BE2C (cell line): Measurements from ENCODE around the gene IFIT1.
"Not testable (repeated sequence)": the region's sequence is repeated elsewhere in the genome, so short reads cannot be mapped to it uniquely, and the experiment has no call there.

ENCODE experiments used
- DNase-seq: peaks from one replicate; pipeline ENCODE4 v3.0.0-alpha.2; 2020
- H3K27me3 ChIP-seq: fragments of 250-450 bp; sonication (Bioruptor Pico); 2 replicates; pipeline ENCODE4 v1.5.1; 2020; ENCODE audit warnings: mild to moderate bottlenecking
- H3K36me3 ChIP-seq: fragments of 250-450 bp; sonication (Bioruptor Pico); 2 replicates; pipeline ENCODE4 v1.5.1; 2020; ENCODE audit warnings: mild to moderate bottlenecking
- H3K4me1 ChIP-seq: fragments of 250-450 bp; sonication (Bioruptor Pico); 2 replicates; pipeline ENCODE4 v1.5.1; 2020
- H3K4me3 ChIP-seq: 2 replicates; pipeline ENCODE4 v1.5.1; 2011; ENCODE audit warnings: low read depth, low read length
- H3K9me3 ChIP-seq: fragments of 250-450 bp; sonication (Bioruptor Pico); 2 replicates; pipeline ENCODE4 v1.5.1; 2020
- TF ChIP-seq, protein P1 (sequence below): IDR thresholded peaks from 2 replicates; pipeline ENCODE4 v1.5.1; 2012; ENCODE audit warnings: mild to moderate bottlenecking, low read depth, low read length

The IFIT1 gene

DNA sequence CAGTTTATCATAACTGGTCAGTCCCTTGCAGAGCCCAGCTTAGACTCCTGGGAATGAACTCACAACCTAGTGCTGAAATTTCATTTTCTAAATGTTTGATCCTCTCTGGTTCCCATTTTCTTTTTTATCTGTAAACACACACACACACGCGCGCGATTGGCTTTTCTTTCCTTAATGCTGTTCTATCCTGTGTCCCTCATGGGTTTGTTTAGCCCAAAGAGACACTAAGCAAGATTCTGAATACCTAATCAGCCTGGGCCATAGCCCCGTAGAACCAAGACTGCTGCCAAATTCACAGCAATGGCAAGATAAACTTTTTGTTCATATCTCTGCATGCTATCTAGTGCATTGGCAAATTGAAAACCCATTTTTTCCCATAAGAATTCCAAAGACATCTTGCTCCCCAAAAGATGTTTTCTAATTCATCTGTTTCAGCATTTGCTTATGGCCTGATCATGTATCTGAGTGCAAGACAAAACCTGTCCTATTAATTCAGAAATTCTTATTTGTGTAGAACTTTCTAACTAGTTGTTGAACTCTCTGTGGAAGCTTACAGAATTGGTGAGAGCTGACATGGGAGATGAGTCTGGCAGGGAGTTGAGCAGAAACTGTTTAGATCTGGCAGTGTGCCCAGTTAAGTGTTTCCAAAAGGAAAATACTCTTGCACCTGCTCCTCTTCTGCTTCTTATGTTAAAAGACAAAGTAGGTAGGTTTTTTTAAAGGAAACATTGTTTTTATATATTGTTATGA, 1.8 kb upstream of the IFIT1 start:
- no peak for DNase-seq
- TF ChIP-seq, protein P1, sequence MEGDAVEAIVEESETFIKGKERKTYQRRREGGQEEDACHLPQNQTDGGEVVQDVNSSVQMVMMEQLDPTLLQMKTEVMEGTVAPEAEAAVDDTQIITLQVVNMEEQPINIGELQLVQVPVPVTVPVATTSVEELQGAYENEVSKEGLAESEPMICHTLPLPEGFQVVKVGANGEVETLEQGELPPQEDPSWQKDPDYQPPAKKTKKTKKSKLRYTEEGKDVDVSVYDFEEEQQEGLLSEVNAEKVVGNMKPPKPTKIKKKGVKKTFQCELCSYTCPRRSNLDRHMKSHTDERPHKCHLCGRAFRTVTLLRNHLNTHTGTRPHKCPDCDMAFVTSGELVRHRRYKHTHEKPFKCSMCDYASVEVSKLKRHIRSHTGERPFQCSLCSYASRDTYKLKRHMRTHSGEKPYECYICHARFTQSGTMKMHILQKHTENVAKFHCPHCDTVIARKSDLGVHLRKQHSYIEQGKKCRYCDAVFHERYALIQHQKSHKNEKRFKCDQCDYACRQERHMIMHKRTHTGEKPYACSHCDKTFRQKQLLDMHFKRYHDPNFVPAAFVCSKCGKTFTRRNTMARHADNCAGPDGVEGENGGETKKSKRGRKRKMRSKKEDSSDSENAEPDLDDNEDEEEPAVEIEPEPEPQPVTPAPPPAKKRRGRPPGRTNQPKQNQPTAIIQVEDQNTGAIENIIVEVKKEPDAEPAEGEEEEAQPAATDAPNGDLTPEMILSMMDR = no peak
- Histone ChIP-seq H3K4me3 (no peak overlapping the region), H3K9me3 (no peaks in the 10 kb centered on the region), H3K4me1 (peaks cover 2% of the 10 kb centered on the region; the same call in 1 of the 2 replicates), H3K36me3 (no peaks in the 10 kb centered on the region), H3K27me3 (no peaks in the 10 kb centered on the region)

DNA sequence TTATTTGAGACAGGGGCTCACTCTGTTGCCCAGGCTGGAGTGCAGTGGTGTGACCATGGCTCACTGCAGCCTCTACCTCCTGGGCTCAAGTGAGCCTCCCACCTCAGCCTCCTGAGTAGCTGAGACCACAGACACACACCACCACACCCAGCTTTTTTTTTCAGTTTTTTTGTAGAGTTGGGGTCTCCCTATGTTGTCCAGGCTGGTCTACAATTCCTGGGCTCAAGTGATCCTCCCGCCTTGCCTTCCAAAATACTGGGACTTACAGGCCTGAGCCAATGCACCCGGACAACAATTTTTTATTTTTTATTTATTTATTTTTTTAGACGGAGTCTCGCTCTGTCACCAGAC, 1.2 kb upstream of the IFIT1 start:
- H3K4me3 ChIP-seq, H3K36me3 ChIP-seq, DNase-seq, H3K9me3 ChIP-seq, H3K27me3 ChIP-seq, H3K4me1 ChIP-seq: not testable (repeated sequence)

DNA sequence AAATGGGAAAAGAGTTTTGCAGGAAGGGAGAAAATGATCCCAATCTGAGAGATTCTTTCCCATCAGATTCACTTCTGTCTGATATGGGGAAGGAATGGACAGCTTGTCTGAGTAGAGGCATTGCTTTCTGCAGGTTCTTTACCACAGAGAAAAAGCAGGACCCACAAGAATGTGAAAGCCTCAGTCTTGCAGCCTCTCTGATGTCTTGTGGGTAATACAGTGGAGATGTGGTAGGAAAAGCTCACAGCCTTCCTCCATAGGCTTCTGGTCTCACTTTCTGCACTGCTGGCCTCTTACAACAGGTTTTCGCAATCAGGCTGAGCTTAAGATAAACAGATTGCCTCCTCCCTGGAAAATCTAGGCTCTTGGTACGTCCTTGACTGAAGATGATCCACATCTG, 551 bp downstream of the IFIT1 start:
- Histone ChIP-seq H3K9me3 (no peaks in the 10 kb centered on the region), H3K27me3 (no peaks in the 10 kb centered on the region), H3K36me3 (no peaks in the 10 kb centered on the region), H3K4me1 (peaks cover 2% of the 10 kb centered on the region; the same call in 1 of the 2 replicates), H3K4me3 (peak overlapping the region; percentile 83)
- TF ChIP-seq, protein P1 = no peak
- no peak for DNase-seq

DNA sequence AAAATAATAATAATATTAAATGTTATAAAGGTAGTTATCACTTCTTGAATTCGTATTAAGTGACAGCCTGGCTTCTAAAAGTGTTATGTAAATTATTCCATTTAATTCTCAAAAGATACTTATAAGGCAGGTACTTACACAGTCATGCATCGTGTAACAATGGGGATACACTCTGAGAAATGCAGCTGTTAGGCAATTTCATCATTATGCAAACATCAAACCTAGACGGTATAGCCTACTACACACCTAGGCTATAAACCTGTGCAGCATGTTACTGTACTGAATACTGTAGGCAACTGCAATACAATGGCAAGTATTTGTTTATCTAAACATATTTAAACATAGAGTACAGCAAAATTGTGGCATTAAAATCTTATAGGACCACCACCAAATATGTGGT, 1.5 kb downstream of the IFIT1 start:
- DNase-seq = no peak
- H3K27me3 ChIP-seq = no peaks in the 10 kb centered on the region
- no peaks in the 10 kb centered on the region for H3K9me3 ChIP-seq
- H3K36me3 ChIP-seq = no peaks in the 10 kb centered on the region
- peaks cover 2% of the 10 kb centered on the region; the same call in 1 of the 2 replicates for H3K4me1 ChIP-seq
- TF ChIP-seq, protein P1 = no peak
- no peak overlapping the region for H3K4me3 ChIP-seq

DNA sequence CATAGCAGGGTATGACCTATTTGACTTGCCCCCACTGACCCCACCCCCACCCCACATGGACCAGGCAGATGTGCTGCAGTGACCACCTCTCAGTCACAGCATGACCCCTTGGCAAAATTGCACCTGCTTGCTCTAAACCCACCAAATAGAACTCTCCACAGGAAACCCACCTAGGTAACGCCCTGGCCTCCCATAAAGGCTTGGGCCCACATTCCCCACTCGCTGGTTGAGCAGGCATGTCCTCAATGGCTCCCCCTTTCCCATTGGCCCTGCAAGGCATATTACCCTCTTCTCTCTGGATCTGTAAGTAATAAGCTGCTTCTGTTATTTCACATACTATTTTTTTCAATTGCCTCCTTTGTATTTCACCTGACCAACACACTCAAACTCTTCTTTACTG, 2.7 kb downstream of the IFIT1 start:
- TF ChIP-seq, protein P1 = no peak
- H3K4me3 ChIP-seq = no peak overlapping the region
- peaks cover 2% of the 10 kb centered on the region; the same call in 1 of the 2 replicates for H3K4me1 ChIP-seq
- DNase-seq = no peak
- H3K36me3 ChIP-seq = no peaks in the 10 kb centered on the region
- no peaks in the 10 kb centered on the region for H3K9me3 ChIP-seq
- H3K27me3 ChIP-seq = no peaks in the 10 kb centered on the region

DNA sequence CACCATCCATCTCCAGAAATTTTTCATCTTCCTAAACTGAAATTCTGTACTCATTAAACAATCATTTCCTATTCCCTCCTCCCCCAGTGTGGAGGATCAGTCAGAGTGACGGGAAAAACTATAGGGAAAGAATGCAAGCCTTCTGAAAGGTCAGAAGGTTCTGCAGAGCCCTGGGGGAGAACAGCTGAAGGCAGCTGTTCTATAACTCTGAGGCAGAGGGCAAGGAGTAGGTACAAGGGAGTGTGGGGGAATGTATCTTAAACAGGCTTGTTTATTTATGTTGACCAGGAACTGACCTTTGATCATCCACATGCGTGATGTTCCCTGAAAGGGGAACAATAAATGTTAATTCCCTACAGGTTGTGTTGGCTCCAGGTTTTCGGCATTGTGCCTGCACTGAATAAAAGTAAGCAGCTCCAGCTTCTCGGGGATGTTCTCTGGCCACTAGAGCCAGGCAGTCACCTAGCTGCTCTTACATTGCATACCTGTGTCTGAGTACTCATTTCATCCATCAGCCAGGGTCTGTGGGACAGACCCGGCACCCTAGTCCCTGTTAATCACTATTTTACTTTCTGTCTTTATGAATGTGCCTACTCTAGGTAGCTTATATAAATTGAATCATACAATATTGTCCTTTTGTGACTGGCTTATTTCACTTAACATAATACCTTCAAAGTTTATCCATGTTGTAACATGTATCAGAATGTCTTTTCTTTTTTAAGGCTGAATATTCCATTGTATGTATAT, 5.8 kb downstream of the IFIT1 start:
- TF ChIP-seq, protein P1 = no peak
- Histone ChIP-seq H3K27me3 (no peaks in the 10 kb centered on the region), H3K4me3 (no peak overlapping the region), H3K36me3 (no peaks in the 10 kb centered on the region), H3K4me1 (no peaks in the 10 kb centered on the region), H3K9me3 (no peaks in the 10 kb centered on the region)
- DNase-seq = no peak
